HG02623 (cell line): ENCODE results near the gene ELOVL2.
"Not testable (repeated sequence)": the region's sequence is repeated elsewhere in the genome, so short reads cannot be mapped to it uniquely, and the experiment has no call there.

ENCODE experiments used
- ATAC-seq: cut with Tn5 transposase; IDR thresholded peaks from one replicate; pipeline ENCODE4 v1.9.1; 2021; ENCODE audit warnings: moderate library complexity; ENCODE audit not compliant: unreplicated experiment

Gene ELOVL2

GRCh38 chr6:11025130-11025529, 19.0 kb downstream of the ELOVL2 start:
- ATAC-seq, result no peak

- no peak for ATAC-seq
Observed at GRCh38 chr6:11023032-11023431, 21.1 kb downstream of the ELOVL2 start.

- ATAC-seq, result no peak
Observed at GRCh38 chr6:11021714-11022113, 22.4 kb downstream of the ELOVL2 start.

- ATAC-seq, result no peak
Observed at GRCh38 chr6:11021003-11021402, 23.1 kb downstream of the ELOVL2 start.

GRCh38 chr6:11018225-11018624, 25.9 kb downstream of the ELOVL2 start:
- no peak for ATAC-seq

GRCh38 chr6:11017090-11017489, 27.0 kb downstream of the ELOVL2 start:
- ATAC-seq, result no peak

GRCh38 chr6:11016452-11016851, 27.7 kb downstream of the ELOVL2 start:
- ATAC-seq, result no peak

- no peak for ATAC-seq
Observed at GRCh38 chr6:11015102-11015501, 29.0 kb downstream of the ELOVL2 start.

- ATAC-seq, result no peak
Observed at GRCh38 chr6:11013721-11014070, 30.4 kb downstream of the ELOVL2 start.

- no peak for ATAC-seq
Observed at GRCh38 chr6:11012976-11013720, 31.0 kb downstream of the ELOVL2 start.

GRCh38 chr6:11012295-11012754, 31.8 kb downstream of the ELOVL2 start:
- no peak for ATAC-seq

GRCh38 chr6:11011787-11012234, 32.3 kb downstream of the ELOVL2 start:
- no peak for ATAC-seq

- ATAC-seq, result no peak
Observed at GRCh38 chr6:11009353-11009752, 34.8 kb downstream of the ELOVL2 start.

- no peak for ATAC-seq
Observed at GRCh38 chr6:11008821-11009220, 35.3 kb downstream of the ELOVL2 start.

- no peak for ATAC-seq
Observed at GRCh38 chr6:11007715-11008608, 36.1 kb downstream of the ELOVL2 start.

GRCh38 chr6:11006061-11006460, 38.0 kb downstream of the ELOVL2 start:
- no peak for ATAC-seq

- ATAC-seq, result not testable (repeated sequence)
Observed at GRCh38 chr6:11003297-11003696, 40.8 kb downstream of the ELOVL2 start.

GRCh38 chr6:11002176-11002575, 41.9 kb downstream of the ELOVL2 start:
- ATAC-seq, result no peak

- ATAC-seq, result no peak
Observed at GRCh38 chr6:10999994-11000393, 44.1 kb downstream of the ELOVL2 start.

GRCh38 chr6:10995114-10995707, 48.9 kb downstream of the ELOVL2 start:
- ATAC-seq, result no peak

GRCh38 chr6:10993896-10994295, 50.2 kb downstream of the ELOVL2 start:
- ATAC-seq, result no peak

- ATAC-seq, result no peak
Observed at GRCh38 chr6:10991115-10991514, 53.0 kb downstream of the ELOVL2 start.
